BLaER1 treated with 17β-estradiol and CSF1 and Interleukin-3, amounts not matched to agents 10 nM and 100 nM (cell line): ENCODE data around the gene TECRL.

Experiments
- H3K27ac ChIP-seq, 11 experiments: shearing (Covaris generic); formaldehyde crosslinking; 2 replicates each; pipeline ENCODE4 v1.8.1; 2022
- H3K27me3 ChIP-seq, 11 experiments: shearing (Covaris generic); formaldehyde crosslinking; 2 replicates each; pipeline ENCODE4 v1.8.1; 2022
- H3K36me3 ChIP-seq, 11 experiments: shearing (Covaris generic); formaldehyde crosslinking; 2 replicates each; pipeline ENCODE4 v1.8.1; 2022
- H3K4me1 ChIP-seq, 10 experiments: shearing (Covaris generic); formaldehyde crosslinking; 2 replicates each; pipeline ENCODE4 v1.8.1; 2022
- H3K4me2 ChIP-seq, 11 experiments: shearing (Covaris generic); formaldehyde crosslinking; 2 replicates each; pipeline ENCODE4 v1.8.1; 2022
- H3K4me3 ChIP-seq, 10 experiments: shearing (Covaris generic); formaldehyde crosslinking; 2 replicates each; pipeline ENCODE4 v1.8.1; 2022
- H3K9ac ChIP-seq, 11 experiments: shearing (Covaris generic); formaldehyde crosslinking; 2 replicates each; pipeline ENCODE4 v1.8.1; 2022
- H3K9me3 ChIP-seq, 11 experiments: shearing (Covaris generic); formaldehyde crosslinking; replicated peaks in 1 of 11; 2 replicates each; pipeline ENCODE4 v1.8.1; 2022
- H4K20me1 ChIP-seq, 11 experiments: shearing (Covaris generic); formaldehyde crosslinking; 2 replicates each; pipeline ENCODE4 v1.8.1; 2022
- Cebpa-rat ChIP-seq, 11 experiments: shearing (Covaris generic); IDR thresholded peaks; 2 replicates each; pipeline ENCODE4 v1.8.1; 2022

Gene TECRL

DNA sequence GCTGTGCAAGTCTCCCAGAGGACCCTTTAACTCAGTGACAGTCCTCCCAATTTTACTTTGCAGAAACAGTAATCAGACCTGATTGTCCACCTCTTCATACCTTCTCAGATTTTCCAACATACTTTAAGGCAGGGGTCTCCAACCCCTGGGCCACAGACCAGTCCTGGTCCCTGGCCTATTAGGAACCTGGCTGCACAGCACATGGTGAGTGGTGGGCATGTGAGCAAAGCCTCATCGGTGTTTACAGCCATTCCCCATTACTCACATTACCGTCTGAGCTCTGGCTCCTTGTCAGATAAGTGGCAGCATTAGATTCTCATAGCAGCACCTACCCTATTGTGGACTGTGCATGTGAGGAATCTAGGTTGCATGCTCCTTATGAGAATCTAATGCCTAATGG lies 74.3 kb downstream of the TECRL start:
- Histone ChIP-seq H3K27me3 (no peaks in the 10 kb centered on the region), H4K20me1 (no peaks in the 10 kb centered on the region), H3K4me3 (no peak overlapping the region)

DNA sequence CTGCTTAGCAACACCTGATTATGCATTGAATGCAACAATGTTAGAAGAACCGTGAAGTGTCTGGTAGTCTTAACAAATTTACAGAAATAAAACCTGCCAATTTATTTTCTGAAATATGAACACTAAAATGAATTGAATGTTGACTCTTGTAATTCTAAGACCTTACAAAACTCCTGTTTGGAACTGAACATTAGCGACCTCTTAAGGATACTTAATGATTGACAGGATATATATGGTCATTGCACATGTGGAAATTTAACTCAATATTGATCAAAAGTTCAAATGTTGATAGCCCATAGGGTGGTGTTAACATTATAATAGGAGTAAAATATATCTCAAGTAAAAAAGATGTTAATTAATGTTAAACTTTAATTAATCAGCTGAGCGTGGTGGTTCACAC lies 79.1 kb downstream of the TECRL start:
- H3K4me2 ChIP-seq: no peak overlapping the region
- H3K27ac ChIP-seq: no peak overlapping the region
- H3K9me3 ChIP-seq: peaks cover 0 to 9% (median 2%) of the 10 kb centered on the region in 11 experiments; a peak in 13 of 22 replicates
- H3K4me1 ChIP-seq: no peaks in the 10 kb centered on the region
- H3K36me3 ChIP-seq: no peaks in the 10 kb centered on the region
- H4K20me1 ChIP-seq: no peaks in the 10 kb centered on the region
- no peak for TF ChIP-seq Cebpa-rat (IDR thresholded peaks at IDR 0.05)
- no peak overlapping the region for H3K4me3 ChIP-seq
- H3K9ac ChIP-seq: no peak overlapping the region
- H3K27me3 ChIP-seq: no peaks in the 10 kb centered on the region

More for the DNA sequence above, 74.3 kb downstream of the TECRL start:
- Histone ChIP-seq H3K4me1 (no peaks in the 10 kb centered on the region), H3K36me3 (no peaks in the 10 kb centered on the region), H3K4me2 (no peak overlapping the region), H3K9ac (no peak overlapping the region), H3K27ac (no peak overlapping the region), H3K9me3 (peaks cover 0 to 4% (median 0%) of the 10 kb centered on the region in 11 experiments; a peak in 2 of 22 replicates)
- TF ChIP-seq Cebpa-rat (IDR thresholded peaks at IDR 0.05): no peak

DNA sequence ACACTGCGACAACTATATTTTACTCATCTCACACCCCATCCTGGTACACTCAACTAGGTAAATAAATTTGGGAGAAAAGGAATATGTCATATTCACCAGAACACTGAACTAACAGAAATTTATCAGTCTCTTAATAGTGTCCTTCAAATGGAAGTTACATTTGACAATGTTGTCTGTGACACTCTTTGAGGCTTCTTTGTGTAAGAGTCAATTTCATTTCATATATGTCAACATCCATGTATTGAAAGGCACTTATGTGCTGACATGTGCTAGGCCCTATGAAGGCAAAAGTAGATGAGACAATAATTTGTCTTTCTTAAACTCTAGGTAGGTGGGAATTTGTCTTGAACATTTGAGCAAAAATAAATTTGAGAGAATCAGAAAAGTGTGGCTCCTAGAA lies 82.0 kb downstream of the TECRL start:
- H3K4me1 ChIP-seq: no peaks in the 10 kb centered on the region
- no peak overlapping the region for H3K27ac ChIP-seq
- H3K27me3 ChIP-seq: no peaks in the 10 kb centered on the region
- H3K9ac ChIP-seq: no peak overlapping the region
- no peak for TF ChIP-seq Cebpa-rat (IDR thresholded peaks at IDR 0.05)
- H3K9me3 ChIP-seq: peaks cover 0 to 14% (median 5%) of the 10 kb centered on the region in 11 experiments; a peak in 14 of 22 replicates
- H3K4me2 ChIP-seq: no peak overlapping the region
- no peak overlapping the region for H3K4me3 ChIP-seq
- no peaks in the 10 kb centered on the region for H3K36me3 ChIP-seq
- no peaks in the 10 kb centered on the region for H4K20me1 ChIP-seq

DNA sequence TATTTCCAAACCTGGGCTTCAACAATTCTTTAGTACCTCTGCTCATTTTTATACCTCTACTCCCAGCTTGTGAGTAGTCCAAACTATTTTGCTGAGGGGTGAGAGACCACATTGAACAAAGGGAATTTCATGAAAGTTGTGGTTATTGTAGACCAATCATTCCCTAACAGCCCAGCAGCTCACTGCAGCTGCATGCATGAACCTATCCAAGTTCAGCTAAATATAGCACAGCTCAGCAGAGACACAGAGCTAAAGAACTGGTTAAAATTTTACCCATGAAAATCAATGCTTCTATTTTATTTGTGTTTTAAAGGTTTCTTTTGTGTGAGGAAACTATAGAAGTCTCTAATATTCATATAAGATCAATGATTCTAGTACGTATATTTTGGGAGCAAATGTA lies 82.7 kb downstream of the TECRL start:
- Histone ChIP-seq H3K27ac (no peak overlapping the region), H3K9ac (no peak overlapping the region), H3K4me3 (no peak overlapping the region), H3K4me1 (no peaks in the 10 kb centered on the region), H4K20me1 (no peaks in the 10 kb centered on the region), H3K4me2 (no peak overlapping the region), H3K27me3 (no peaks in the 10 kb centered on the region), H3K9me3 (peaks cover 0 to 14% (median 5%) of the 10 kb centered on the region in 11 experiments; a peak in 14 of 22 replicates), H3K36me3 (no peaks in the 10 kb centered on the region)
- no peak for TF ChIP-seq Cebpa-rat (IDR thresholded peaks at IDR 0.05)

DNA sequence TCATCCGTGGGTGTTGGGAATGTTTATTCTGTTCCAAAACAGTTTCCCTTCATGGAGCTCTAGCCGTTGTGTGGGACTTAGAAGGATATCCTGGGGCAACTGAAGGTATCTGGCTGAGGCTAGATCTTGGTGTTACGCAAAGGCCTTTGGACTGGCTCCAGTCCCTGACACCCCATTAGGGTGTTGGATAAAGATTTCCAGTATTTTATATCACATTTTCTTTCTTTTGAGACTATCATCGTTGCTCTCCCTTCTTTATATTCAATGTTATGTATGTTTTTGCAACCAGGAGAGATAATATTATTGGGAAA lies 103.0 kb downstream of the TECRL start:
- Histone ChIP-seq H4K20me1 (no peaks in the 10 kb centered on the region), H3K9ac (no peak overlapping the region), H3K4me2 (no peak overlapping the region), H3K27me3 (no peaks in the 10 kb centered on the region), H3K4me1 (no peaks in the 10 kb centered on the region), H3K27ac (no peak overlapping the region), H3K9me3 (peaks cover 12 to 18% (median 16%) of the 10 kb centered on the region in 11 experiments), H3K36me3 (no peaks in the 10 kb centered on the region), H3K4me3 (no peak overlapping the region)
- no peak for TF ChIP-seq Cebpa-rat (IDR thresholded peaks at IDR 0.05)

DNA sequence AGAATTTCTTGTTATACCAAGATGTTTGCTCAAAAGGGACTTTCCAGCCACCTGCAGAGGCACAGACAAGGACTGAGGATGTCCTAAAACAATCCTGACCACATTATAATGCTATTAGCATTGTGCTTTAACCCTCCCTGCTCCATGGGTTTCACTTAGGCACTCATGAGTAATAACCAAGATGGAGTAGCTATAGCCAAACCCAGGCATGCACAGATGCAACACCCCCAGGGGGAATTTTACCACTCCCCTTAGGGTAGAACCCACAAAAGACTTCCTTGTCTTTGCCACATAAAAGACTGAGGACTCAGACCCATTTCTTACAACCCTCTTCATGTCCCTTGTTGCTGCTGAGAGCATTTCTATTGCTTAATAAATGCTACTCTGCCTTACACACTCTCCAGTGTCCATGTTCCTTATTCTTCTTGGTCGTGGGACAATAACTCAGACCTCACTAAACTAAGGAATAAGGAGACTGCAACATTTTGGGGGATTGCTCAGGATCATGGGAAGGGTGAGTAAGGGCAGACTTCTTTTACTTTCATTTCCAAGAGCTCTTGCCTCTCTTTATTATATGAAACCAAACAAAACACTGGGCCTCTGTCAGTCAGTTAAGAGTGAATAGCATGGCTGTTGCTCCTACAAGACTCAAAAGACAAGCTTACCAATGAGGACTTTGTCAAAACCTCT lies 103.5 kb downstream of the TECRL start:
- no peak overlapping the region for H3K27ac ChIP-seq
- H3K27me3 ChIP-seq: no peaks in the 10 kb centered on the region
- no peak overlapping the region for H3K4me2 ChIP-seq

DNA sequence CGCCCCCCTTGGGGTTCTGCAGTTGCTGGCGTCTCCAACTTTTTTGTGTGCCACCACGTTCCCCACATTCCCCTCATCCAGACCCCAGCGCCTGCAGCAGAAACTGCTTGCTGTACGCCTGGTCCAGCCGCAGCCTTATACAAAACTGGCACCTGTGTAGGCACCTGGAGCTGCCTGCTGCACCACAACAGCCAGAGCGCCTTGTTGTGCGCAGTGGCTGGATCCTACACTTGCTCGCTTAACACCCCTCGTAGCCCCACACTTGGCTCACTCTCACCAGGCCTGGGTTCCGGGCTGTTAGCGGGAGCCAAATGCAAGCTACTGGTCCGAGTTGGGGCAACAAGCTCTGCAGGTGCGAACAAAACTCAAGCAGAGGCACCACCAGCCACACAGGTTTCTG lies 136.8 kb downstream of the TECRL start:
- Histone ChIP-seq H3K36me3 (no peaks in the 10 kb centered on the region), H3K4me1 (no peaks in the 10 kb centered on the region)

More for the DNA sequence above, 103.5 kb downstream of the TECRL start:
- Histone ChIP-seq H4K20me1 (no peaks in the 10 kb centered on the region), H3K36me3 (no peaks in the 10 kb centered on the region), H3K4me3 (no peak overlapping the region), H3K9me3 (peaks cover 12 to 18% (median 16%) of the 10 kb centered on the region in 11 experiments), H3K4me1 (no peaks in the 10 kb centered on the region), H3K9ac (no peak overlapping the region)
- no peak for TF ChIP-seq Cebpa-rat (IDR thresholded peaks at IDR 0.05)

DNA sequence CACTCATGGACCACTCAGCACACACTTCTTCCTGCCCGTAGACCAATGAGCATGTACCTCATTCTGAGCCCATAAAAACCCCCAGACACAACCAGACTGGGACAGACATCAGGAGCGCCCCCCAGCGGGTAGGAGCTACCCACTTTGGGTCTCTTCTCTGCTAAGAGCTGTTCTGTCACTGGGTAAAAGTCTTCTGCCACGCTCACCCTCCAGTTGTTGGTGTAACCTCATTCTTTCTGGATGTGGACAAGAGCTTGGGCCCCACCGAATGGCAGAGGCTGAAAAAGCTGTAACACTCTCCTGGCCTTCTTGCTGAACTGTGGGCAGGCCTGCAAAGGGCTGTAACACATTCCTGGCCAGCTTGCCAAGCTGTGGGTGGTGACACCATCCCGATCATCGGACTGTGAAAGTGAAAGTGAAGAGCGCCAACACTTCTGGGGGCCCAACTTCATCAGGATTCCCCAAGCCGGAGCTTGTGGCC lies 137.6 kb downstream of the TECRL start:
- TF ChIP-seq Cebpa-rat (IDR thresholded peaks at IDR 0.05): no peak
- Histone ChIP-seq H3K9ac (no peak overlapping the region), H3K4me1 (no peaks in the 10 kb centered on the region), H3K4me2 (no peak overlapping the region), H3K4me3 (no peak overlapping the region), H4K20me1 (no peaks in the 10 kb centered on the region; a peak in 1 of 22 replicates), H3K27me3 (no peaks in the 10 kb centered on the region), H3K36me3 (no peaks in the 10 kb centered on the region), H3K9me3 (no peaks in the 10 kb centered on the region), H3K27ac (no peak overlapping the region)

More for the DNA sequence above, 136.8 kb downstream of the TECRL start:
- H3K4me2 ChIP-seq: no peak overlapping the region
- H3K9me3 ChIP-seq: no peaks in the 10 kb centered on the region
- H3K27me3 ChIP-seq: no peaks in the 10 kb centered on the region
- H3K4me3 ChIP-seq: no peak overlapping the region
- no peaks in the 10 kb centered on the region for H4K20me1 ChIP-seq
- H3K9ac ChIP-seq: no peak overlapping the region
- H3K27ac ChIP-seq: no peak overlapping the region
- TF ChIP-seq Cebpa-rat (IDR thresholded peaks at IDR 0.05): no peak

DNA sequence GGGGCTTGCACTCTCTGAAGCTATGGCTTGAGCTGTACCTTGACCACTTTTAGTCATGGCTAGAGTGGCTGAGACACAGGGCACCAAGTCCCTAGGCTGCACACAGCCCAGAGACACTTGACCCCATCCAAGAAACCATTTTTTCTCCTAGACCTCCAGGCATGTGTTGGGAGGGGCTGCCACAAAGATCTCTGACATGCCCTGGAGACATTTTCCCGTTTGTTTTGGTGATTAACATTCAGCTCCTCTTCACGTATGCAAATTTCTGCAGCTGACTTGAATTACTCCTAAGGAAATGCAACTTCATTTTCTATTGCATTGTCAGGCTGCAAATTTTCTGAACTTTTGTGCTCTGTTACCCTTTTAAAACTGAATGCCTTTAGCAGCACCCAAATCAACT lies 142.6 kb downstream of the TECRL start:
- TF ChIP-seq Cebpa-rat (IDR thresholded peaks at IDR 0.05): no peak
- no peaks in the 10 kb centered on the region; a peak in 1 of 22 replicates for H3K9me3 ChIP-seq
- no peaks in the 10 kb centered on the region; a peak in 1 of 22 replicates for H4K20me1 ChIP-seq
- no peak overlapping the region for H3K4me3 ChIP-seq
- H3K9ac ChIP-seq: no peak overlapping the region
- H3K27ac ChIP-seq: no peak overlapping the region
- H3K4me1 ChIP-seq: no peaks in the 10 kb centered on the region
- H3K36me3 ChIP-seq: no peaks in the 10 kb centered on the region
- H3K27me3 ChIP-seq: no peaks in the 10 kb centered on the region
- no peak overlapping the region for H3K4me2 ChIP-seq

DNA sequence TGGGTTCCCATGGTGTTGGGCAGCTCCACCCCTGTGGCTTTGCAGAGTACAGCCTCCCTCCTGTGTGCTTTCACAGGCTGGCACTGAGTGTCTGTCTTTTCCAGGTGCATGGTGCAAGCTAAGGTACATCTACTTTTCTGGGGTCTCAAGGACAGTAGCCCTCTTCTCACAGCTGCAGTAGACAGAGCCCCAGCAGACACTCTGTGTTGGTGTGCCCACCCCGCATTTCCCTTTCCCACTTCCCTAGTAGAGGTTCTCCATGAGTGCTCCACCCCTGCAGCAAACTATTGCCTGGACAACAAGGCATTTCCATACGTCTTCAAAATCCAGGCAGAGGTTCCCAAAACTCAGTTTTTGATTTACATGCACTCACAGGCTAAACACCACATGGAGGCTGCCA lies 143.0 kb downstream of the TECRL start:
- no peak overlapping the region for H3K27ac ChIP-seq
- no peaks in the 10 kb centered on the region; a peak in 1 of 22 replicates for H4K20me1 ChIP-seq
- H3K36me3 ChIP-seq: no peaks in the 10 kb centered on the region
- H3K9me3 ChIP-seq: no peaks in the 10 kb centered on the region; a peak in 1 of 22 replicates
- H3K9ac ChIP-seq: no peak overlapping the region
- no peak overlapping the region for H3K4me2 ChIP-seq
- H3K4me3 ChIP-seq: no peak overlapping the region
- no peaks in the 10 kb centered on the region for H3K4me1 ChIP-seq
- no peak for TF ChIP-seq Cebpa-rat (IDR thresholded peaks at IDR 0.05)
- H3K27me3 ChIP-seq: no peaks in the 10 kb centered on the region
